T1000 (cell line): Measurements from ENCODE around the gene MYH14.

Source experiments
- DNase-seq: peaks from one replicate; lab custom pipeline; 2025; ENCODE audit warnings: mixed read lengths; lab: John Stamatoyannopoulos, UW

Gene MYH14

GRCh38 chr19:50203281-50204080, at the start of gene MYH14:
Gene MYH14, plus strand, starts transcription at chr19:50203622. Its CDS starts 6,744 bp downstream, at chr19:50210366.
- DNase-seq, result no peak

GRCh38 chr19:50154529-50154928, 48.9 kb upstream of the MYH14 start:
- DNase-seq, result no peak

- no peak for DNase-seq
Observed at GRCh38 chr19:50155520-50156109, 47.8 kb upstream of the MYH14 start.

GRCh38 chr19:50158577-50158976, 44.8 kb upstream of the MYH14 start:
- DNase-seq, result no peak

GRCh38 chr19:50159078-50159477, 44.3 kb upstream of the MYH14 start:
- DNase-seq, result no peak

GRCh38 chr19:50162988-50163387, 40.4 kb upstream of the MYH14 start, which contains the start of gene IZUMO2:
Gene IZUMO2, minus strand, starts transcription at chr19:50163281. Its CDS starts 87 bp downstream, at chr19:50163194.
- no peak for DNase-seq

- no peak for DNase-seq
Observed at GRCh38 chr19:50167314-50167721, 36.1 kb upstream of the MYH14 start.

GRCh38 chr19:50171752-50172151, 31.7 kb upstream of the MYH14 start:
- DNase-seq, result no peak

GRCh38 chr19:50172726-50173125, 30.7 kb upstream of the MYH14 start:
- no peak for DNase-seq

- no peak for DNase-seq
Observed at GRCh38 chr19:50173127-50173526, 30.3 kb upstream of the MYH14 start.

GRCh38 chr19:50174100-50174793, 29.2 kb upstream of the MYH14 start:
- DNase-seq, result no peak

GRCh38 chr19:50175924-50176323, 27.5 kb upstream of the MYH14 start:
- DNase-seq, result no peak

GRCh38 chr19:50176775-50177174, 26.6 kb upstream of the MYH14 start:
- no peak for DNase-seq

- DNase-seq, result no peak
Observed at GRCh38 chr19:50178320-50178719, 25.1 kb upstream of the MYH14 start.

- no peak for DNase-seq
Observed at GRCh38 chr19:50178859-50179537, 24.4 kb upstream of the MYH14 start.

GRCh38 chr19:50181121-50181520, 22.3 kb upstream of the MYH14 start:
- DNase-seq, result no peak

GRCh38 chr19:50184196-50184595, 19.2 kb upstream of the MYH14 start:
- DNase-seq, result no peak

- DNase-seq, result no peak
Observed at GRCh38 chr19:50187937-50188336, 15.5 kb upstream of the MYH14 start.

GRCh38 chr19:50189331-50189730, 14.1 kb upstream of the MYH14 start:
- DNase-seq, result no peak

GRCh38 chr19:50190439-50190891, 13.0 kb upstream of the MYH14 start:
- no peak for DNase-seq

GRCh38 chr19:50191216-50191615, 12.2 kb upstream of the MYH14 start:
- DNase-seq, result no peak
